HL-60 (cell line): Measurements from ENCODE around the gene GJB1.

Source experiments
- DNase-seq, 2 experiments: peaks; one replicate each; pipeline ENCODE4 v3.0.0-alpha.2; 2010 to 2020; ENCODE audit warnings: low read depth in 1 of 2, low spot score in 1 of 2
- H3K27ac ChIP-seq: fragments of 250-450 bp; sonication (Bioruptor Pico); replicated peaks from 2 replicates; pipeline ENCODE4 v1.5.1; 2020; ENCODE audit warnings: mild to moderate bottlenecking, moderate library complexity
- H3K27me3 ChIP-seq: fragments of 250-450 bp; sonication (Bioruptor Pico); 2 replicates; pipeline ENCODE4 v1.5.1; 2021; ENCODE audit warnings: mild to moderate bottlenecking, moderate library complexity; ENCODE audit not compliant: insufficient read depth, poor library complexity, severe bottlenecking
- H3K4me3 ChIP-seq: replicated peaks from 2 replicates; pipeline ENCODE4 v1.5.1; 2011; ENCODE audit warnings: mild to moderate bottlenecking, control low read depth, low read length; ENCODE audit not compliant: insufficient read depth
- CTCF ChIP-seq: IDR thresholded peaks from one replicate; pipeline ENCODE4 v1.5.1; 2011; ENCODE audit warnings: low read length, control low read depth, inconsistent platforms; ENCODE audit not compliant: insufficient read depth
- GABPA ChIP-seq: IDR thresholded peaks from 2 replicates; pipeline ENCODE4 v1.6.1; 2012; ENCODE audit warnings: low read depth
- POLR2AphosphoS5 ChIP-seq: IDR thresholded peaks from 2 replicates; pipeline ENCODE4 v1.6.1; 2012; ENCODE audit warnings: low read depth
- SPI1 ChIP-seq: IDR thresholded peaks from 2 replicates; pipeline ENCODE4 v1.6.1; 2012; ENCODE audit warnings: low read depth, mild to moderate bottlenecking, borderline replicate concordance
- TF ChIP-seq, protein P1 (sequence below): IDR thresholded peaks from 2 replicates; pipeline ENCODE4 v1.6.1; 2012; ENCODE audit warnings: low read depth; ENCODE audit not compliant: insufficient replicate concordance

The GJB1 gene

DNA sequence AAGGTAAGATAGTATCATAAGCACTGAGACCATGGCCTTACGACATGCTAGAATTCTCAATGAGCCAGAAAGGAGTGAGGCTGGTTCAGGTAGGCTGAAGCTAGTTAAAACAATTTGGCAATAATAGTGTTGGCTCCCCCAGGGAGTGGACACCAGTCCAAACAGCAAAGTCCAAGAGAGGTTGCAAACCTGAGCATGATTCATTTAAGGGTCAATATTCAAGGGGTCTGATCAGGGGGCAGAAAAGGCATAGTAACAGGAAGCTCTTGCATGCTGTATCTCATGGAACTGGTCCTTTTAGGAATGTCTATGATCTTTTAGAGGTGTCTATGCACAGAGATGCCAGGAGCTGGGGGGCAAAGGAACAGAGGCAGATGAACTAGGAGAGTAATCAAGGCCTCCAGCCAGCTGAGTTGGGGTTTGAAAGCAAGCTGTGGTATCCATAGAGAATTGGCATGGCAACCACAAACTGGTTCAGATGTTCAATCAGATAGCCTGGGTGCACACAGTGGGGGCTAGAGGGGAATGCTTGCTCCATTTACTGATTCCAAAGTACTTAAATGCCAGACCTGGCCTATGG is 5.1 kb downstream of the GJB1 start:
- no peak overlapping the region for H3K27ac ChIP-seq
- H3K4me3 ChIP-seq: no peak overlapping the region
- TF ChIP-seq POLR2AphosphoS5 (no peak), GABPA (no peak), CTCF (no peak), SPI1 (no peak)
- TF ChIP-seq, protein P1, sequence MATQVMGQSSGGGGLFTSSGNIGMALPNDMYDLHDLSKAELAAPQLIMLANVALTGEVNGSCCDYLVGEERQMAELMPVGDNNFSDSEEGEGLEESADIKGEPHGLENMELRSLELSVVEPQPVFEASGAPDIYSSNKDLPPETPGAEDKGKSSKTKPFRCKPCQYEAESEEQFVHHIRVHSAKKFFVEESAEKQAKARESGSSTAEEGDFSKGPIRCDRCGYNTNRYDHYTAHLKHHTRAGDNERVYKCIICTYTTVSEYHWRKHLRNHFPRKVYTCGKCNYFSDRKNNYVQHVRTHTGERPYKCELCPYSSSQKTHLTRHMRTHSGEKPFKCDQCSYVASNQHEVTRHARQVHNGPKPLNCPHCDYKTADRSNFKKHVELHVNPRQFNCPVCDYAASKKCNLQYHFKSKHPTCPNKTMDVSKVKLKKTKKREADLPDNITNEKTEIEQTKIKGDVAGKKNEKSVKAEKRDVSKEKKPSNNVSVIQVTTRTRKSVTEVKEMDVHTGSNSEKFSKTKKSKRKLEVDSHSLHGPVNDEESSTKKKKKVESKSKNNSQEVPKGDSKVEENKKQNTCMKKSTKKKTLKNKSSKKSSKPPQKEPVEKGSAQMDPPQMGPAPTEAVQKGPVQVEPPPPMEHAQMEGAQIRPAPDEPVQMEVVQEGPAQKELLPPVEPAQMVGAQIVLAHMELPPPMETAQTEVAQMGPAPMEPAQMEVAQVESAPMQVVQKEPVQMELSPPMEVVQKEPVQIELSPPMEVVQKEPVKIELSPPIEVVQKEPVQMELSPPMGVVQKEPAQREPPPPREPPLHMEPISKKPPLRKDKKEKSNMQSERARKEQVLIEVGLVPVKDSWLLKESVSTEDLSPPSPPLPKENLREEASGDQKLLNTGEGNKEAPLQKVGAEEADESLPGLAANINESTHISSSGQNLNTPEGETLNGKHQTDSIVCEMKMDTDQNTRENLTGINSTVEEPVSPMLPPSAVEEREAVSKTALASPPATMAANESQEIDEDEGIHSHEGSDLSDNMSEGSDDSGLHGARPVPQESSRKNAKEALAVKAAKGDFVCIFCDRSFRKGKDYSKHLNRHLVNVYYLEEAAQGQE: no peak
- no peaks in the 10 kb centered on the region for H3K27me3 ChIP-seq
- DNase-seq: no peak

GRCh38 chrX:71235482-71235881 is 12.5 kb downstream of the GJB1 start:
- Histone ChIP-seq H3K27me3 (no peaks in the 10 kb centered on the region), H3K27ac (no peak overlapping the region), H3K4me3 (no peak overlapping the region)
- no peak for DNase-seq
- TF ChIP-seq SPI1: no peak
- TF ChIP-seq, protein P1: no peak

DNA sequence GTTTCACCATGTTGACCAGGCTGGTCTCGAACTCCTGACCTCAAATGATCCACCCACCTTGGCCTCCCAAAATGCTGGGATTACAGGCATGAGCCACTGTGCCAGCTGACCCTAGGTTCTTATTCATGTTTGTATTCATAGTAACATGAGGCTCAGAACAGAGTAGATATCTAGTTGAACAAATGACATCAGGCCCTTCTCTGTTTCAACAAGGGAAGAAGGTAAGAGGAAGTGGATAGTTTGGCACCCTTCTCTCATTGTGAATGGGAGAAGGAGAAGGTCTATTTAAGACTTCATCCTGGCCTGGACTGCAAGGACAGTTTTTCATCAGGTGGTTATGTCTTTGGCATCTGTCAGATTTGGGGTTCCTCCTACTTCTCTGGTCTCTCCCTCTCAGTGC is 13.8 kb downstream of the GJB1 start:
- Histone ChIP-seq H3K27me3 (no peaks in the 10 kb centered on the region), H3K27ac (no peak overlapping the region), H3K4me3 (no peak overlapping the region)
- no peak for DNase-seq
- no peak for TF ChIP-seq GABPA
- TF ChIP-seq SPI1: peak; percentile 75
- no peak for TF ChIP-seq POLR2AphosphoS5

DNA sequence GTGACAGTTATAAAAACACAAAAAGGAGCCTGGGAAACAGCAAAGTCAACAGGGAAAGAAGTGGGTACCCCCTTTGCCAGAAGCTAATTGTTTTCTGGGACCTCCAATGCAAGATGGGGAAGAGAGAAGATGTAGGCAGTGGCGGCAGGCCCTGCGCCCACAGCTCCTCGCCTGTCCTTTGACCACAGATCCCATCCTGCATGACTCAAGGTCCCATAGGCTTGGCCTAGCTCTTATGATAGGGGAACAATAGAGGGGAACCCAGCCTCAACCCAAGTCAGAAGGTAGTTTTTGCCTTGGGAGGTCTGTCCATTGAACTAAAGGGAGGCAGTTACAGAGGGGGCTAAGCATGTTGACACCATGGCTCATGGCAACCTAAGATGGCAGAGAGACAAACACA is 16.8 kb downstream of the GJB1 start:
- Histone ChIP-seq H3K27ac (no peak overlapping the region), H3K4me3 (no peak overlapping the region), H3K27me3 (no peaks in the 10 kb centered on the region)
- TF ChIP-seq CTCF (no peak), POLR2AphosphoS5 (no peak), GABPA (no peak), SPI1 (no peak)
- TF ChIP-seq, protein P1: no peak
- DNase-seq: no peak
